Neural crest cell (in vitro differentiated cells): ENCODE measurements around the gene CACNA2D3. TPM values are rescaled to one million over a fixed set of nuclear protein-coding genes. Genes with fewer than 3 reads are reported as not detected.

ENCODE experiments used
- DNase-seq: peaks from one replicate; pipeline ENCODE4 v3.0.0; 2021; ENCODE audit warnings: low read depth, mixed read lengths, low spot score
- H3K27ac Mint-ChIP-seq: one replicate; pipeline ENCODE4 v1.8.0; 2021; ENCODE audit warnings: mild to moderate bottlenecking, mixed read lengths; ENCODE audit not compliant: unreplicated experiment
- H3K27me3 Mint-ChIP-seq: 2 replicates; pipeline ENCODE4 v1.8.0; 2021; ENCODE audit warnings: low read depth, mild to moderate bottlenecking, mixed read lengths
- H3K36me3 Mint-ChIP-seq: 2 replicates; pipeline ENCODE4 v1.8.0; 2021; ENCODE audit warnings: low read depth, mild to moderate bottlenecking, mixed read lengths
- H3K4me1 Mint-ChIP-seq: 2 replicates; pipeline ENCODE4 v1.8.0; 2021; ENCODE audit warnings: mixed read lengths
- H3K4me3 Mint-ChIP-seq: one replicate; pipeline ENCODE4 v1.8.0; 2021; ENCODE audit warnings: mild to moderate bottlenecking, mixed read lengths
- H3K9me3 Mint-ChIP-seq: 2 replicates; pipeline ENCODE4 v1.8.0; 2021; ENCODE audit warnings: mixed read lengths
- CTCF ChIP-seq: fragments of 200-600 bp; sonication (generic); conservative IDR thresholded peaks from 2 replicates; pipeline ENCODE4 v1.5.0; 2021; ENCODE audit warnings: antibody characterized with exemption, mild to moderate bottlenecking
- total RNA-seq: library from RNA; stranded (reverse); gene quantifications from 2 replicates; pipeline ENCODE4 v1.2.1, GENCODE V29; 2021

CACNA2D3 gene
- total RNA-seq, 1 donor from 2014 or later, result 0.82 TPM

GRCh38 chr3:54283470-54283869 lies 161.1 kb downstream of the CACNA2D3 start:
- Mint-ChIP-seq H3K36me3 (no peaks in the 10 kb centered on the region), H3K9me3 (no peaks in the 10 kb centered on the region), H3K4me3 (no peak overlapping the region), H3K4me1 (no peaks in the 10 kb centered on the region), H3K27me3 (no peaks in the 10 kb centered on the region), H3K27ac (no peak overlapping the region)
- DNase-seq, result no peak
- no peak for TF ChIP-seq CTCF

DNA sequence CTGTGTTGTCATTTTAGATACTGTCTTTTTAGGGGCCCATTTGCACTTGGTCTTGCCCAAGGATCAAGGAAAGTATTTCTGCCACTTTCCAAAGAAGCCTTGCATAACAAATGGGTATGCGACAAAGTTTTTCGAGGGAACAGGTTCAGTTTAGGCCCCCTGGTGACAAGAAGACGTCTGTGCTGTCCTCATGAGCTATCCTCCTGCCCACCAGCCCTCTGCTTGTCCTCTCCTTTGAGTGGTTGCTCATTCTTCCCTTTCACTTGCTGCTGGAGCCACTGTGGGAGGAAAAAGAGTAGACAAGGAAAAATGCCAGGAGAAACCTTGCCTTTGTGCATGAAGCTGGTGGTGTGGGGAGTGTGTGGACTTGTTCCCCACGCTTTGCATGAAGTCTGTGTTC lies 171.9 kb downstream of the CACNA2D3 start:
- peaks cover under 1% of the 10 kb centered on the region for H3K4me1 Mint-ChIP-seq
- peak; percentile 28 for TF ChIP-seq CTCF
- no peak overlapping the region for H3K27ac Mint-ChIP-seq
- H3K9me3 Mint-ChIP-seq, result no peaks in the 10 kb centered on the region
- no peak for DNase-seq
- no peak overlapping the region for H3K4me3 Mint-ChIP-seq
- H3K27me3 Mint-ChIP-seq, result peaks cover 16% of the 10 kb centered on the region
- H3K36me3 Mint-ChIP-seq, result no peaks in the 10 kb centered on the region

GRCh38 chr3:54296531-54296930 lies 174.2 kb downstream of the CACNA2D3 start:
- Mint-ChIP-seq H3K27ac (no peak overlapping the region), H3K4me3 (no peak overlapping the region), H3K27me3 (peaks cover 16% of the 10 kb centered on the region), H3K9me3 (no peaks in the 10 kb centered on the region), H3K36me3 (no peaks in the 10 kb centered on the region), H3K4me1 (peaks cover 9% of the 10 kb centered on the region)
- TF ChIP-seq CTCF, result no peak
- DNase-seq, result no peak

- no peaks in the 10 kb centered on the region for H3K36me3 Mint-ChIP-seq
- H3K27me3 Mint-ChIP-seq, result peaks cover 13% of the 10 kb centered on the region
- H3K27ac Mint-ChIP-seq, result no peak overlapping the region
- no peak overlapping the region for H3K4me3 Mint-ChIP-seq
- no peaks in the 10 kb centered on the region for H3K9me3 Mint-ChIP-seq
- TF ChIP-seq CTCF, result no peak
- H3K4me1 Mint-ChIP-seq, result peaks cover 20% of the 10 kb centered on the region
- DNase-seq, result no peak
Observed at GRCh38 chr3:54299169-54299935, 177.0 kb downstream of the CACNA2D3 start.

DNA sequence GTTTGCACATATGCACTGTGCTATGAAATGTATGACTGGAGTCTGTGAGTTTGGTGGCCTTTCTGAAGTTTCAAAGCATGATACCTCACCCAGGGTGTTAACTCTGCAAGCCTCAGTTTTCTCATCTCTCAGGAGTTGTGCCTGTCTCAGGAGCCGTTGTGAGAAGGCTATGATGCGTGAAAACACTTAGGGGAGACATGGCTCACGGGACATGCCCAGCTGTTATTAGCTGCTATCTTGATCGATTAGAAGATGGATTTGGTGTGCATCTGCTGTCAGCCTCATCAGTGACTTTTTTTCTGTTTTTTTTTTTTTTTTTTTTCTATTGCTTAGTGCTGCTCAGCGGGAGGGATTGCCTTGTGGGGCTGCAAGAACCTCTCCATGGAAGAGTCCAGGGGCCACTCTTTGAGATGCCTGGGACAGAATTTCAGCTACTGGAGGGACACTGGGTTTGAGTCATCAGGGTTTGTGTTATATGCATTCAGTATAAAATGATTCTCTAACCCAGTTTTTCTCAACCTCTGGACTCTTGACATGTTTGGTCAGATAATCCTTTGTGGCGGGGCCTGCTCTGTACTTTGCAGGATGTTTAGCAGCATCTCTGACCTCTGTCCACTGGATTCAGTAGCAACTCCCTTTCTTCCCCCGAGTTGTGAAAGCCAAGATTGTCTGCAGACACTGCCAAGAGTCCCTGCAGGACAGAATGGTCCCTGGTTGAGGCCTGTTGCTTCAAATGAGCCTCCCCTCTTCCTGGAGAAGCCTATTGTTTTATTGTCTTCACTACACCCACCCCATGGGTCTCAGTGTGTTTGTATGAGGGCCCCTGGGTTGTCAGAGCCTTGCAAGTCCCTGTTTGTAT lies 181.4 kb downstream of the CACNA2D3 start:
- H3K9me3 Mint-ChIP-seq, result no peaks in the 10 kb centered on the region
- H3K27me3 Mint-ChIP-seq, result no peaks in the 10 kb centered on the region
- no peak overlapping the region for H3K27ac Mint-ChIP-seq
- H3K4me1 Mint-ChIP-seq, result peaks cover 23% of the 10 kb centered on the region
- H3K36me3 Mint-ChIP-seq, result no peaks in the 10 kb centered on the region
- no peak for DNase-seq
- no peak overlapping the region for H3K4me3 Mint-ChIP-seq
- TF ChIP-seq CTCF, result no peak
